COLO668 (cell line): Measurements from ENCODE around the gene ZSCAN10.

Source experiments
- DNase-seq: peaks from one replicate; lab custom pipeline; 2025; ENCODE audit not compliant: unreplicated experiment; lab: John Stamatoyannopoulos, UW

Gene ZSCAN10

GRCh38 chr16:3049921-3050481 lies 49.1 kb downstream of the ZSCAN10 start:
- no peak for DNase-seq

GRCh38 chr16:3047387-3047720 lies 51.7 kb downstream of the ZSCAN10 start:
- no peak for DNase-seq

- no peak for DNase-seq
Measured at GRCh38 chr16:3046641-3047386, 52.3 kb downstream of the ZSCAN10 start.

GRCh38 chr16:3045758-3046640 lies 53.1 kb downstream of the ZSCAN10 start, which contains the start of gene MMP25:
MMP25 (plus strand) TSS chr16:3046561; CDS start chr16:3046918, 357 bp downstream.
- DNase-seq: peak; percentile 42

- DNase-seq: no peak
Measured at GRCh38 chr16:3044708-3045107, 54.4 kb downstream of the ZSCAN10 start.

- no peak for DNase-seq
Measured at GRCh38 chr16:3042376-3042775, 56.7 kb downstream of the ZSCAN10 start.

GRCh38 chr16:3038896-3039295 lies 60.2 kb downstream of the ZSCAN10 start:
- DNase-seq: no peak
